IMR-90 (cell line): ENCODE measurements around the gene PIP4K2A. TPM values are rescaled to one million over a fixed set of nuclear protein-coding genes. Genes with fewer than 3 reads are reported as not detected.

Experiments
- ATAC-seq: fragments of 200-7000 bp; cut with Tn5 transposase; 2 replicates; pipeline ENCODE4 v1.9.1; 2020; ENCODE audit warnings: low read depth, mild to moderate bottlenecking, moderate library complexity
- BruUV-seq: library from RNA; stranded (reverse); fragments of 400-500 nt; replicated peaks from 2 replicates; lab custom pipeline; 2021; lab: Mats Ljungman, UMichigan
- CTCF ChIA-PET: fragments of 300-600 bp; formaldehyde crosslinking; extraction: SDS; loops from one replicate; lab custom pipeline; 2021; ENCODE audit warnings: antibody characterized with exemption; lab: Yijun Ruan, JAX
- POLR2A ChIA-PET: fragments of 300-600 bp; sonication (Branson Sonifier 250); formaldehyde crosslinking; loops from one replicate; lab custom pipeline; 2022; ENCODE audit warnings: antibody characterized with exemption; ENCODE audit not compliant: unreplicated experiment; lab: Charles Lee
- DNase-seq: peaks from one replicate; pipeline ENCODE4 v3.0.0; 2013
- H2AFZ ChIP-seq: replicated peaks from 2 replicates; pipeline ENCODE3; 2013; ENCODE audit warnings: low read length, mild to moderate bottlenecking; ENCODE audit not compliant: poor library complexity
- H2AK5ac ChIP-seq: 2 replicates; pipeline ENCODE4 v1.6.1; 2013; ENCODE audit warnings: low read depth, low read length, inconsistent platforms
- H2AK9ac ChIP-seq: replicated peaks from 2 replicates; pipeline ENCODE3; 2013; ENCODE audit warnings: mild to moderate bottlenecking, low read depth, low read length, moderate library complexity; ENCODE audit not compliant: poor library complexity
- H2BK120ac ChIP-seq: 2 replicates; pipeline ENCODE4 v1.6.1; 2013; ENCODE audit warnings: low read depth, low read length, inconsistent platforms
- H2BK15ac ChIP-seq: 3 replicates; pipeline ENCODE4 v1.6.1; 2013; ENCODE audit warnings: low read depth, low read length, inconsistent platforms
- H2BK20ac ChIP-seq: 2 replicates; pipeline ENCODE4 v1.6.1; 2013; ENCODE audit warnings: low read depth, mild to moderate bottlenecking, inconsistent platforms, low read length, moderate library complexity
- H2BK5ac ChIP-seq: 2 replicates; pipeline ENCODE4 v1.6.1; 2013; ENCODE audit warnings: mild to moderate bottlenecking, low read depth, low read length, inconsistent platforms; ENCODE audit not compliant: poor library complexity, severe bottlenecking
- H3K14ac ChIP-seq: replicated peaks from 2 replicates; pipeline ENCODE4 v1.6.1; 2013; ENCODE audit warnings: low read depth, low read length, inconsistent platforms
- H3K18ac ChIP-seq: 2 replicates; pipeline ENCODE4 v1.6.1; 2013; ENCODE audit warnings: low read depth, low read length, control low read depth
- H3K23ac ChIP-seq: 2 replicates; pipeline ENCODE4 v1.6.1; 2013; ENCODE audit warnings: low read depth, low read length, inconsistent platforms
- H3K27ac ChIP-seq: 2 replicates; pipeline ENCODE4 v1.5.1; 2013; ENCODE audit warnings: mild to moderate bottlenecking, control low read depth, low read length; ENCODE audit not compliant: insufficient read depth
- H3K27me3 ChIP-seq: 2 replicates; pipeline ENCODE4 v1.6.1; 2013; ENCODE audit warnings: low read length; ENCODE audit not compliant: control insufficient read depth, insufficient read depth
- H3K36me3 ChIP-seq: 2 replicates; pipeline ENCODE4 v1.6.1; 2013; ENCODE audit warnings: low read length, mixed read lengths; ENCODE audit not compliant: control insufficient read depth, insufficient read depth
- H3K4ac ChIP-seq: 2 replicates; pipeline ENCODE4 v1.6.1; 2013; ENCODE audit warnings: low read depth, low read length, inconsistent platforms
- H3K4me1 ChIP-seq: 2 replicates; pipeline ENCODE4 v1.6.1; 2013; ENCODE audit warnings: low read length, mixed read lengths; ENCODE audit not compliant: control insufficient read depth, insufficient read depth
- H3K4me2 ChIP-seq: 2 replicates; pipeline ENCODE4 v1.6.1; 2013; ENCODE audit warnings: low read depth, mild to moderate bottlenecking, control low read depth, low read length, moderate library complexity
- H3K4me3 ChIP-seq: 2 replicates; pipeline ENCODE4 v1.5.1; 2013; ENCODE audit warnings: low read depth, mild to moderate bottlenecking, control low read depth, low read length, moderate library complexity; ENCODE audit not compliant: insufficient read depth
- H3K56ac ChIP-seq: 2 replicates; pipeline ENCODE4 v1.6.1; 2013; ENCODE audit warnings: low read length, inconsistent platforms; ENCODE audit not compliant: insufficient read depth; ENCODE audit errors: extremely low read depth
- H3K79me1 ChIP-seq, 2 experiments: 2 replicates each; pipeline ENCODE4 v1.6.1; 2013; ENCODE audit warnings: low read length in 2 of 2, inconsistent platforms in 1 of 2, low read depth in 1 of 2
- H3K9ac ChIP-seq: 2 replicates; pipeline ENCODE4 v1.6.1; 2013; ENCODE audit warnings: low read depth, low read length, control low read depth
- H3K9me1 ChIP-seq: 2 replicates; pipeline ENCODE4 v1.6.1; 2013; ENCODE audit warnings: low read length, inconsistent platforms; ENCODE audit not compliant: insufficient read depth
- H3K9me3 ChIP-seq: 2 replicates; pipeline ENCODE4 v1.6.1; 2013; ENCODE audit warnings: low read length; ENCODE audit not compliant: control insufficient read depth, insufficient read depth
- H4K20me1 ChIP-seq: 2 replicates; pipeline ENCODE4 v1.6.1; 2013; ENCODE audit warnings: low read length, inconsistent platforms; ENCODE audit not compliant: insufficient read depth
- H4K5ac ChIP-seq: 2 replicates; pipeline ENCODE4 v1.6.1; 2013; ENCODE audit warnings: mild to moderate bottlenecking, low read depth, low read length, control low read depth
- H4K8ac ChIP-seq, 2 experiments: 2 replicates each; pipeline ENCODE4 v1.6.1; 2013; ENCODE audit warnings: low read depth in 2 of 2, low read length in 2 of 2, control low read depth in 1 of 2, inconsistent platforms in 1 of 2
- H4K91ac ChIP-seq: 2 replicates; pipeline ENCODE4 v1.6.1; 2013; ENCODE audit warnings: low read depth, low read length, inconsistent platforms; ENCODE audit not compliant: insufficient read depth
- MAZ ChIP-seq: IDR thresholded peaks from 2 replicates; pipeline ENCODE4 v1.6.1; 2012; ENCODE audit warnings: low read depth, mild to moderate bottlenecking, low read length, improper control_type of control experiment, moderate library complexity, borderline replicate concordance
- NFE2L2 ChIP-seq: fragments of 150-350 bp; IDR thresholded peaks from 2 replicates; pipeline ENCODE4 v1.6.1; 2016; ENCODE audit warnings: low read depth, mild to moderate bottlenecking, low read length
- WGBS, 2 experiments: methylation state at CpG; one replicate each; pipeline versions ENCODE4 v1.1.5 to v1.1.7; 2013; ENCODE audit warnings: missing lambda C conversion rate in 2 of 2; ENCODE audit not compliant: insufficient read length in 1 of 2; ENCODE audit errors: extremely low coverage in 2 of 2; 5-methylcytosine and 5-hydroxymethylcytosine counted together
- dilution Hi-C: fragments of 300-500 bp; cut with HindIII; formaldehyde crosslinking; loops from one replicate; pipeline ENCODE4 v1.14.3; 2018; ENCODE audit warnings: low sequenced_read_pairs; ENCODE audit not compliant: unreplicated experiment
- in situ Hi-C: fragments of 300-500 bp; cut with MboI; formaldehyde crosslinking; loops from 3 replicates; pipeline ENCODE4 v1.14.3; 2019; ENCODE audit warnings: low sequenced_read_pairs, inconsistent platforms, mixed read lengths
- intact Hi-C: fragments of 100-400 bp; cut with micrococcal nuclease; formaldehyde crosslinking; loops from 2 replicates; pipeline ENCODE4 v1.10.0; 2022
- polyA plus RNA-seq, 3 experiments: library from polyadenylated mRNA; depleted of rRNA; stranded (reverse); fragments of >200 nt; gene quantifications; 2 replicates each; pipeline ENCODE4 v1.2.3, GENCODE V29; 2012; ENCODE audit warnings: low replicate concordance in 1 of 3
- total RNA-seq: library from RNA; depleted of rRNA; stranded (reverse); fragments of >200 nt; gene quantifications from 2 replicates; pipeline ENCODE4 v1.2.3, GENCODE V29; 2012

PIP4K2A gene
- total and polyA plus RNA-seq, 2 of the 4 experiments (the other 2 are of a cell fraction) = 9.8 to 18.1 TPM

GRCh38 chr10:22623633-22624253 is 90.6 kb downstream of the PIP4K2A start:
- CTCF ChIA-PET = interaction anchor here (0.8 kb wide), 1 partner anchor 31 kb away, joined by 6 read pairs; no protein-coding TSS in a partner anchor
- no TSS peak for BruUV-seq
- H3K9ac ChIP-seq = no peak overlapping the region

More at GRCh38 chr10:22623633-22624253, 90.6 kb downstream of the PIP4K2A start:
- Histone ChIP-seq H4K91ac (peak overlapping the region; percentile 92), H4K5ac (peak overlapping the region; percentile 21; the same call in 1 of the 2 replicates), H3K14ac (peak overlapping the region; percentile 98), H3K4me3 (no peak overlapping the region), H3K36me3 (no peaks in the 10 kb centered on the region), H3K4me2 (peak overlapping the region; percentile 44; the same call in 1 of the 2 replicates), H2BK120ac (peak overlapping the region; percentile 92), H3K9me3 (no peaks in the 10 kb centered on the region), H2BK5ac (peak overlapping the region; percentile 76), H3K27ac (peak overlapping the region; percentile 82; the same call in 1 of the 2 replicates), H3K27me3 (no peaks in the 10 kb centered on the region), H4K8ac (peak overlapping the region; percentile 37 to 40; a peak in 3 of 4 replicates), H4K20me1 (no peaks in the 10 kb centered on the region), H2AK9ac (peak overlapping the region; percentile 51), H2BK20ac (peak overlapping the region; percentile 92), H3K18ac (peak overlapping the region; percentile 33), H2AK5ac (peak overlapping the region; percentile 99), H3K9me1 (peaks cover 21% of the 10 kb centered on the region), H3K4me1 (peaks cover 26% of the 10 kb centered on the region), H2BK15ac (peak overlapping the region; percentile 100; the same call in 2 of the 3 replicates), H3K79me1 (peaks cover 26 to 58% of the 10 kb centered on the region in 2 experiments), H3K23ac (peak overlapping the region; percentile 85), H3K56ac (no peak overlapping the region), H2AFZ (no peak overlapping the region), H3K4ac (peak overlapping the region; percentile 94)
- in situ Hi-C loops = loop anchor here (25.0 kb wide), 1 partner anchor 1111 kb away; no protein-coding TSS in a partner anchor
- POLR2A ChIA-PET = interaction anchor here (0.6 kb wide), 1 partner anchor 90 kb away, joined by 3 read pairs; no protein-coding TSS in a partner anchor
- WGBS, 2 experiments = no CpG with 5 or more reads among the region's 4 CpGs
- dilution Hi-C loops = no loop called here
- TF ChIP-seq MAZ (no peak), NFE2L2 (peak; percentile 58; the same call in 1 of the 2 replicates)
- intact Hi-C loops = loop anchor here (5.0 kb wide), 1 partner anchor 194 kb away; no protein-coding TSS in a partner anchor
- DNase-seq (peak; percentile 18), ATAC-seq (no peak)
